SK-N-MC (cell line): ENCODE measurements around the gene ZBED4.

Source experiments
- DNase-seq: peaks from one replicate; pipeline ENCODE4 v3.0.0-alpha.2; 2011; ENCODE audit warnings: low read depth, low spot score
- H3K27ac ChIP-seq: fragments of 200-600 bp; sonication (generic); 2 replicates; pipeline ENCODE4 v1.5.1; 2016; ENCODE audit warnings: mixed run types
- H3K36me3 ChIP-seq: fragments of 200-600 bp; sonication (generic); 2 replicates; pipeline ENCODE4 v1.6.1; 2017; ENCODE audit warnings: antibody characterized with exemption, low read length, mixed read lengths; ENCODE audit not compliant: insufficient read depth
- H3K4me3 ChIP-seq: fragments of 200-600 bp; sonication (generic); 2 replicates; pipeline ENCODE4 v1.5.1; 2016
- H3K9ac ChIP-seq: fragments of 200-600 bp; sonication (generic); 2 replicates; pipeline ENCODE4 v1.8.0; 2017; ENCODE audit warnings: mixed run types, mixed read lengths; ENCODE audit not compliant: insufficient read length
- H3K9me3 ChIP-seq: fragments of 200-600 bp; sonication (generic); 2 replicates; pipeline ENCODE4 v1.6.1; 2017; ENCODE audit warnings: low read depth, mild to moderate bottlenecking, antibody characterized with exemption, low read length, moderate library complexity, mixed read lengths
- EZH2 ChIP-seq: fragments of 200-600 bp; sonication (generic); IDR thresholded peaks from one replicate; pipeline ENCODE4 v1.6.1; 2017; ENCODE audit warnings: antibody characterized with exemption
- FOXP2 ChIP-seq: optimal IDR thresholded peaks from 2 replicates; pipeline ENCODE3; 2011; ENCODE audit warnings: mild to moderate bottlenecking, moderate library complexity; ENCODE audit not compliant: insufficient read depth; ENCODE audit errors: extremely low read length, control extremely low read depth
- POLR2AphosphoS5 ChIP-seq: IDR thresholded peaks from 2 replicates; pipeline ENCODE4 v1.6.1; 2012; ENCODE audit warnings: mild to moderate bottlenecking, low read depth, low read length, borderline replicate concordance

ZBED4 gene

GRCh38 chr22:49861642-49862495 is 8.2 kb downstream of the ZBED4 start:
- no peak for TF ChIP-seq POLR2AphosphoS5
- TF ChIP-seq FOXP2: no peak
- no peak for DNase-seq
- peaks cover 3% of the 10 kb centered on the region; the same call in 1 of the 2 replicates for H3K9me3 ChIP-seq
- peaks cover 25% of the 10 kb centered on the region for H3K36me3 ChIP-seq
- H3K9ac ChIP-seq: no peak overlapping the region
- no peak overlapping the region for H3K27ac ChIP-seq
- H3K4me3 ChIP-seq: no peak overlapping the region

DNA sequence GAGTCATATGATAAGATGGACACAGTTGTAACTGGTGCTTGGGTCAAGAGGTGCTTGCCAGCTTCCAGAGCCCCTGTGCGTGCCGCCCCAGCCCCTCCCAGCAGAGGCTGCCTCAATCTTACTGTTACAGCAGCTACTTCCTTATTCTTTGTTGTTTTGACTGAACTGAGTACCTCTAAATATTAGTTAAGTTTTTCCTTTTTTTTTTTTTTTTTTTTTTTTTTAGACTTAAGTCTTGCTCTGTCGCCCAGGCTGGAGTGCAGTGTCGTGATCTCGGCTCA is 8.8 kb downstream of the ZBED4 start:
- Histone ChIP-seq H3K27ac (no peak overlapping the region), H3K4me3 (no peak overlapping the region), H3K9ac (no peak overlapping the region), H3K36me3 (peaks cover 25% of the 10 kb centered on the region), H3K9me3 (peaks cover 8% of the 10 kb centered on the region)
- no peak for TF ChIP-seq EZH2
- TF ChIP-seq FOXP2: no peak
- no peak for TF ChIP-seq POLR2AphosphoS5
- no peak for DNase-seq

DNA sequence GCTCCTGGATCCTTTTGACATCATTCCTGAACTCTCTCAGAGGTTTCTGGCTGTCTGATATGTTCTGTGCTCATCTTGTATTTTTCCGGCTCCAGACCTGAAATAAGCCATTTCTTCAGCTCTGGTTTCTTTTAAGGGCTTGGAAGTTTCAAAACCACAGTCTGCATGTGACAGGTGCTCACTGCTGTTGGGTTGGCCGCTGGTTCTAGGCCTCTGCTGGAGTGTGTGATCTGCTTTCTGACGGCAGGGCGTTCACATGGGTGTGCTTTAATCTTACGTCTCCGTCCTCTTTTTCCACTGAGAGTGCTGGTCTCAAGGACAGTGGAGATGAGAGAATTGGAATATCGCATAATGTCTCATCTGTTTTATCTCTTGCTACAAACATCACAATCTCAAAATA is 10.3 kb downstream of the ZBED4 start:
- Histone ChIP-seq H3K36me3 (peaks cover 29% of the 10 kb centered on the region), H3K9ac (no peak overlapping the region), H3K9me3 (peaks cover 15% of the 10 kb centered on the region), H3K27ac (no peak overlapping the region), H3K4me3 (no peak overlapping the region)
- DNase-seq: no peak
- no peak for TF ChIP-seq POLR2AphosphoS5
- TF ChIP-seq EZH2: no peak
- no peak for TF ChIP-seq FOXP2

GRCh38 chr22:49865156-49865555 is 11.5 kb downstream of the ZBED4 start:
- TF ChIP-seq POLR2AphosphoS5: no peak
- no peak for TF ChIP-seq EZH2
- no peak for TF ChIP-seq FOXP2
- H3K36me3 ChIP-seq: peaks cover 41% of the 10 kb centered on the region
- H3K27ac ChIP-seq: no peak overlapping the region
- H3K4me3 ChIP-seq: no peak overlapping the region
- H3K9ac ChIP-seq: no peak overlapping the region
- DNase-seq: no peak
- peaks cover 23% of the 10 kb centered on the region for H3K9me3 ChIP-seq

GRCh38 chr22:49866134-49866533 is 12.5 kb downstream of the ZBED4 start:
- H3K36me3 ChIP-seq: peaks cover 43% of the 10 kb centered on the region
- TF ChIP-seq FOXP2: no peak
- no peak for TF ChIP-seq EZH2
- TF ChIP-seq POLR2AphosphoS5: no peak
- H3K9me3 ChIP-seq: peaks cover 23% of the 10 kb centered on the region
- H3K27ac ChIP-seq: no peak overlapping the region
- no peak for DNase-seq
- no peak overlapping the region for H3K9ac ChIP-seq
- H3K4me3 ChIP-seq: no peak overlapping the region

GRCh38 chr22:49866646-49867045 is 13.0 kb downstream of the ZBED4 start:
- no peak for TF ChIP-seq FOXP2
- TF ChIP-seq POLR2AphosphoS5: no peak
- no peak for TF ChIP-seq EZH2
- no peak overlapping the region for H3K4me3 ChIP-seq
- H3K27ac ChIP-seq: no peak overlapping the region
- H3K36me3 ChIP-seq: peaks cover 43% of the 10 kb centered on the region
- H3K9ac ChIP-seq: no peak overlapping the region
- peaks cover 23% of the 10 kb centered on the region for H3K9me3 ChIP-seq
- DNase-seq: no peak

GRCh38 chr22:49867303-49868265 is 13.9 kb downstream of the ZBED4 start:
- peaks cover 43% of the 10 kb centered on the region for H3K36me3 ChIP-seq
- no peak for DNase-seq
- no peak overlapping the region for H3K9ac ChIP-seq
- peaks cover 23% of the 10 kb centered on the region for H3K9me3 ChIP-seq
- H3K4me3 ChIP-seq: no peak overlapping the region
- no peak for TF ChIP-seq FOXP2
- no peak for TF ChIP-seq POLR2AphosphoS5
- no peak for TF ChIP-seq EZH2
- H3K27ac ChIP-seq: no peak overlapping the region
